IMR-90 (cell line): ENCODE data around the gene ZNF407. TPM values are rescaled to one million over a fixed set of nuclear protein-coding genes. Genes with fewer than 3 reads are reported as not detected.

Source experiments
- ATAC-seq: fragments of 200-7000 bp; cut with Tn5 transposase; 2 replicates; pipeline ENCODE4 v1.9.1; 2020; ENCODE audit warnings: low read depth, mild to moderate bottlenecking, moderate library complexity
- BruUV-seq: library from RNA; stranded (reverse); fragments of 400-500 nt; replicated peaks from 2 replicates; lab custom pipeline; 2021; lab: Mats Ljungman, UMichigan
- CTCF ChIA-PET: fragments of 300-600 bp; formaldehyde crosslinking; extraction: SDS; loops from one replicate; lab custom pipeline; 2021; ENCODE audit warnings: antibody characterized with exemption; lab: Yijun Ruan, JAX
- POLR2A ChIA-PET: fragments of 300-600 bp; sonication (Branson Sonifier 250); formaldehyde crosslinking; loops from one replicate; lab custom pipeline; 2022; ENCODE audit warnings: antibody characterized with exemption; ENCODE audit not compliant: unreplicated experiment; lab: Charles Lee
- DNase-seq: peaks from one replicate; pipeline ENCODE4 v3.0.0; 2013
- H2AFZ ChIP-seq: replicated peaks from 2 replicates; pipeline ENCODE3; 2013; ENCODE audit warnings: low read length, mild to moderate bottlenecking; ENCODE audit not compliant: poor library complexity
- H2AK5ac ChIP-seq: 2 replicates; pipeline ENCODE4 v1.6.1; 2013; ENCODE audit warnings: low read depth, low read length, inconsistent platforms
- H2AK9ac ChIP-seq: replicated peaks from 2 replicates; pipeline ENCODE3; 2013; ENCODE audit warnings: mild to moderate bottlenecking, low read depth, low read length, moderate library complexity; ENCODE audit not compliant: poor library complexity
- H2BK120ac ChIP-seq: 2 replicates; pipeline ENCODE4 v1.6.1; 2013; ENCODE audit warnings: low read depth, low read length, inconsistent platforms
- H2BK15ac ChIP-seq: 3 replicates; pipeline ENCODE4 v1.6.1; 2013; ENCODE audit warnings: low read depth, low read length, inconsistent platforms
- H2BK20ac ChIP-seq: 2 replicates; pipeline ENCODE4 v1.6.1; 2013; ENCODE audit warnings: low read depth, mild to moderate bottlenecking, inconsistent platforms, low read length, moderate library complexity
- H2BK5ac ChIP-seq: 2 replicates; pipeline ENCODE4 v1.6.1; 2013; ENCODE audit warnings: mild to moderate bottlenecking, low read depth, low read length, inconsistent platforms; ENCODE audit not compliant: poor library complexity, severe bottlenecking
- H3K14ac ChIP-seq: replicated peaks from 2 replicates; pipeline ENCODE4 v1.6.1; 2013; ENCODE audit warnings: low read depth, low read length, inconsistent platforms
- H3K18ac ChIP-seq: 2 replicates; pipeline ENCODE4 v1.6.1; 2013; ENCODE audit warnings: low read depth, low read length, control low read depth
- H3K23ac ChIP-seq: 2 replicates; pipeline ENCODE4 v1.6.1; 2013; ENCODE audit warnings: low read depth, low read length, inconsistent platforms
- H3K27ac ChIP-seq: 2 replicates; pipeline ENCODE4 v1.5.1; 2013; ENCODE audit warnings: mild to moderate bottlenecking, control low read depth, low read length; ENCODE audit not compliant: insufficient read depth
- H3K27me3 ChIP-seq: 2 replicates; pipeline ENCODE4 v1.6.1; 2013; ENCODE audit warnings: low read length; ENCODE audit not compliant: control insufficient read depth, insufficient read depth
- H3K36me3 ChIP-seq: 2 replicates; pipeline ENCODE4 v1.6.1; 2013; ENCODE audit warnings: low read length, mixed read lengths; ENCODE audit not compliant: control insufficient read depth, insufficient read depth
- H3K4ac ChIP-seq: 2 replicates; pipeline ENCODE4 v1.6.1; 2013; ENCODE audit warnings: low read depth, low read length, inconsistent platforms
- H3K4me1 ChIP-seq: 2 replicates; pipeline ENCODE4 v1.6.1; 2013; ENCODE audit warnings: low read length, mixed read lengths; ENCODE audit not compliant: control insufficient read depth, insufficient read depth
- H3K4me2 ChIP-seq: 2 replicates; pipeline ENCODE4 v1.6.1; 2013; ENCODE audit warnings: low read depth, mild to moderate bottlenecking, control low read depth, low read length, moderate library complexity
- H3K4me3 ChIP-seq: 2 replicates; pipeline ENCODE4 v1.5.1; 2013; ENCODE audit warnings: low read depth, mild to moderate bottlenecking, control low read depth, low read length, moderate library complexity; ENCODE audit not compliant: insufficient read depth
- H3K56ac ChIP-seq: 2 replicates; pipeline ENCODE4 v1.6.1; 2013; ENCODE audit warnings: low read length, inconsistent platforms; ENCODE audit not compliant: insufficient read depth; ENCODE audit errors: extremely low read depth
- H3K79me1 ChIP-seq, 2 experiments: 2 replicates each; pipeline ENCODE4 v1.6.1; 2013; ENCODE audit warnings: low read length in 2 of 2, inconsistent platforms in 1 of 2, low read depth in 1 of 2
- H3K9ac ChIP-seq: 2 replicates; pipeline ENCODE4 v1.6.1; 2013; ENCODE audit warnings: low read depth, low read length, control low read depth
- H3K9me1 ChIP-seq: 2 replicates; pipeline ENCODE4 v1.6.1; 2013; ENCODE audit warnings: low read length, inconsistent platforms; ENCODE audit not compliant: insufficient read depth
- H3K9me3 ChIP-seq: 2 replicates; pipeline ENCODE4 v1.6.1; 2013; ENCODE audit warnings: low read length; ENCODE audit not compliant: control insufficient read depth, insufficient read depth
- H4K20me1 ChIP-seq: 2 replicates; pipeline ENCODE4 v1.6.1; 2013; ENCODE audit warnings: low read length, inconsistent platforms; ENCODE audit not compliant: insufficient read depth
- H4K5ac ChIP-seq: 2 replicates; pipeline ENCODE4 v1.6.1; 2013; ENCODE audit warnings: mild to moderate bottlenecking, low read depth, low read length, control low read depth
- H4K8ac ChIP-seq, 2 experiments: 2 replicates each; pipeline ENCODE4 v1.6.1; 2013; ENCODE audit warnings: low read depth in 2 of 2, low read length in 2 of 2, control low read depth in 1 of 2, inconsistent platforms in 1 of 2
- H4K91ac ChIP-seq: 2 replicates; pipeline ENCODE4 v1.6.1; 2013; ENCODE audit warnings: low read depth, low read length, inconsistent platforms; ENCODE audit not compliant: insufficient read depth
- BHLHE40 ChIP-seq: fragments of 150-350 bp; IDR thresholded peaks from 2 replicates; pipeline ENCODE4 v1.6.1; 2016; ENCODE audit warnings: mild to moderate bottlenecking, low read depth, low read length
- CHD1 ChIP-seq: IDR thresholded peaks from 2 replicates; pipeline ENCODE4 v1.6.1; 2012; ENCODE audit warnings: low read depth, low read length, improper control_type of control experiment
- MAFK ChIP-seq: IDR thresholded peaks from 2 replicates; pipeline ENCODE4 v1.6.1; 2012; ENCODE audit warnings: low read depth, low read length, improper control_type of control experiment
- MAZ ChIP-seq: IDR thresholded peaks from 2 replicates; pipeline ENCODE4 v1.6.1; 2012; ENCODE audit warnings: low read depth, mild to moderate bottlenecking, low read length, improper control_type of control experiment, moderate library complexity, borderline replicate concordance
- MXI1 ChIP-seq: IDR thresholded peaks from 2 replicates; pipeline ENCODE4 v1.6.1; 2012; ENCODE audit warnings: low read depth, mild to moderate bottlenecking, low read length, moderate library complexity, borderline replicate concordance
- NFE2L2 ChIP-seq: fragments of 150-350 bp; IDR thresholded peaks from 2 replicates; pipeline ENCODE4 v1.6.1; 2016; ENCODE audit warnings: low read depth, mild to moderate bottlenecking, low read length
- RAD21 ChIP-seq: IDR thresholded peaks from 2 replicates; pipeline ENCODE4 v1.6.1; 2012; ENCODE audit warnings: low read length, improper control_type of control experiment
- RCOR1 ChIP-seq: IDR thresholded peaks from 2 replicates; pipeline ENCODE4 v1.6.1; 2012; ENCODE audit warnings: mild to moderate bottlenecking, low read length, improper control_type of control experiment; ENCODE audit not compliant: insufficient replicate concordance
- RFX5 ChIP-seq: IDR thresholded peaks from 2 replicates; pipeline ENCODE4 v1.8.0; 2012; ENCODE audit warnings: low read depth, mild to moderate bottlenecking, low read length, moderate library complexity
- WGBS, 2 experiments: methylation state at CpG; one replicate each; pipeline versions ENCODE4 v1.1.5 to v1.1.7; 2013; ENCODE audit warnings: missing lambda C conversion rate in 2 of 2; ENCODE audit not compliant: insufficient read length in 1 of 2; ENCODE audit errors: extremely low coverage in 2 of 2; 5-methylcytosine and 5-hydroxymethylcytosine counted together
- dilution Hi-C: fragments of 300-500 bp; cut with HindIII; formaldehyde crosslinking; loops from one replicate; pipeline ENCODE4 v1.14.3; 2018; ENCODE audit warnings: low sequenced_read_pairs; ENCODE audit not compliant: unreplicated experiment
- in situ Hi-C: fragments of 300-500 bp; cut with MboI; formaldehyde crosslinking; loops from 3 replicates; pipeline ENCODE4 v1.14.3; 2019; ENCODE audit warnings: low sequenced_read_pairs, inconsistent platforms, mixed read lengths
- intact Hi-C: fragments of 100-400 bp; cut with micrococcal nuclease; formaldehyde crosslinking; loops from 2 replicates; pipeline ENCODE4 v1.10.0; 2022
- polyA plus RNA-seq, 3 experiments: library from polyadenylated mRNA; depleted of rRNA; stranded (reverse); fragments of >200 nt; gene quantifications; 2 replicates each; pipeline ENCODE4 v1.2.3, GENCODE V29; 2012; ENCODE audit warnings: low replicate concordance in 1 of 3
- total RNA-seq: library from RNA; depleted of rRNA; stranded (reverse); fragments of >200 nt; gene quantifications from 2 replicates; pipeline ENCODE4 v1.2.3, GENCODE V29; 2012
- TF ChIP-seq, protein P1 (sequence below): fragments of 150-350 bp; IDR thresholded peaks from 2 replicates; pipeline ENCODE4 v1.6.1; 2016; ENCODE audit warnings: low read depth, mild to moderate bottlenecking, low read length, moderate library complexity, borderline replicate concordance
- TF ChIP-seq, protein P2 (sequence below): conservative IDR thresholded peaks from 2 replicates; pipeline ENCODE4 v1.5.1; 2012; ENCODE audit warnings: mild to moderate bottlenecking, low read depth, low read length, improper control_type of control experiment

The ZNF407 gene
- total and polyA plus RNA-seq, 2 of the 4 experiments (the other 2 are of a cell fraction), result 3.1 to 20.1 TPM

DNA sequence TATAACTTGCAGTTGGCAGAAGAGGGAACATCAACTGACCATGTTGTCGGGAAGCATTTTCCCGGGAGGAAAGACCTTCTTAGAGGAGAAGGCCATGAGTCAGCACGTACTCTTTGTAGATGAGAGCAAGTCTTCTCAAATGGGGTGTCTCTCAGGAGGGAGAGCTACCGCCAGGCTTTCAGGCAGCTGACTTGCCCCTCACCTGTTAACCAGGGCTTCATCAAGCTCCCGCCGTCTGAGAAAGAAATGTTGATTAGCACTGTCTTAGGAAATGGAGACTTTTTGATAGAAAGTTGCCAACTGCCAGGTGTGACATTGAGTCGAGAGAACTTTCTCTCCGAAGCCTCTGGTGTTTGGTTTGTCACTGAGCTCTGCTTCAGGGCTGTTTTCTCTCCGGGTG is 196.1 kb downstream of the ZNF407 start:
- no peak for TF ChIP-seq RFX5
- TF ChIP-seq NFE2L2, result no peak
- no peak for TF ChIP-seq RAD21
- TF ChIP-seq MXI1, result no peak
- TF ChIP-seq MAZ, result no peak
- no peak for TF ChIP-seq RCOR1
- no peak for TF ChIP-seq CHD1
- no peak for TF ChIP-seq MAFK
- TF ChIP-seq, protein P1, sequence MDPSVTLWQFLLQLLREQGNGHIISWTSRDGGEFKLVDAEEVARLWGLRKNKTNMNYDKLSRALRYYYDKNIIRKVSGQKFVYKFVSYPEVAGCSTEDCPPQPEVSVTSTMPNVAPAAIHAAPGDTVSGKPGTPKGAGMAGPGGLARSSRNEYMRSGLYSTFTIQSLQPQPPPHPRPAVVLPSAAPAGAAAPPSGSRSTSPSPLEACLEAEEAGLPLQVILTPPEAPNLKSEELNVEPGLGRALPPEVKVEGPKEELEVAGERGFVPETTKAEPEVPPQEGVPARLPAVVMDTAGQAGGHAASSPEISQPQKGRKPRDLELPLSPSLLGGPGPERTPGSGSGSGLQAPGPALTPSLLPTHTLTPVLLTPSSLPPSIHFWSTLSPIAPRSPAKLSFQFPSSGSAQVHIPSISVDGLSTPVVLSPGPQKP, result no peak
- TF ChIP-seq, protein P2, sequence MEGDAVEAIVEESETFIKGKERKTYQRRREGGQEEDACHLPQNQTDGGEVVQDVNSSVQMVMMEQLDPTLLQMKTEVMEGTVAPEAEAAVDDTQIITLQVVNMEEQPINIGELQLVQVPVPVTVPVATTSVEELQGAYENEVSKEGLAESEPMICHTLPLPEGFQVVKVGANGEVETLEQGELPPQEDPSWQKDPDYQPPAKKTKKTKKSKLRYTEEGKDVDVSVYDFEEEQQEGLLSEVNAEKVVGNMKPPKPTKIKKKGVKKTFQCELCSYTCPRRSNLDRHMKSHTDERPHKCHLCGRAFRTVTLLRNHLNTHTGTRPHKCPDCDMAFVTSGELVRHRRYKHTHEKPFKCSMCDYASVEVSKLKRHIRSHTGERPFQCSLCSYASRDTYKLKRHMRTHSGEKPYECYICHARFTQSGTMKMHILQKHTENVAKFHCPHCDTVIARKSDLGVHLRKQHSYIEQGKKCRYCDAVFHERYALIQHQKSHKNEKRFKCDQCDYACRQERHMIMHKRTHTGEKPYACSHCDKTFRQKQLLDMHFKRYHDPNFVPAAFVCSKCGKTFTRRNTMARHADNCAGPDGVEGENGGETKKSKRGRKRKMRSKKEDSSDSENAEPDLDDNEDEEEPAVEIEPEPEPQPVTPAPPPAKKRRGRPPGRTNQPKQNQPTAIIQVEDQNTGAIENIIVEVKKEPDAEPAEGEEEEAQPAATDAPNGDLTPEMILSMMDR, result no peak
- TF ChIP-seq BHLHE40, result no peak
- Histone ChIP-seq H3K4me3 (no peak overlapping the region), H2AK5ac (no peak overlapping the region), H2AFZ (no peak overlapping the region), H3K27ac (no peak overlapping the region), H3K9me1 (0 out of 2 replicates have a peak, but pooled peaks cover 3% of the 10 kb centered on the region), H3K14ac (no peak overlapping the region), H4K8ac (no peak overlapping the region), H3K18ac (no peak overlapping the region), H2BK15ac (peak overlapping the region; percentile 50; the same call in 1 of the 3 replicates), H3K27me3 (no peaks in the 10 kb centered on the region), H3K4me2 (no peak overlapping the region), H3K56ac (no peak overlapping the region), H2BK120ac (no peak overlapping the region), H3K9me3 (no peaks in the 10 kb centered on the region), H3K4me1 (peaks cover 6% of the 10 kb centered on the region; the same call in 1 of the 2 replicates), H3K79me1 (peaks cover 0 to 7% of the 10 kb centered on the region in 2 experiments; a peak in 1 of 4 replicates), H3K36me3 (no peaks in the 10 kb centered on the region), H4K20me1 (no peaks in the 10 kb centered on the region), H2BK5ac (no peak overlapping the region), H2AK9ac (no peak overlapping the region), H4K91ac (peak overlapping the region; percentile 15; the same call in 1 of the 2 replicates), H3K4ac (no peak overlapping the region), H2BK20ac (no peak overlapping the region), H3K9ac (no peak overlapping the region), H3K23ac (no peak overlapping the region), H4K5ac (no peak overlapping the region)
- 100% methylated on average over 3 of the region's 9 CpGs; no CpG with 5 or more reads in 1 of the 2 experiments for WGBS, 2 experiments
- ChIA-PET POLR2A (no interaction called here), CTCF (no interaction called here)
- no TSS peak for BruUV-seq
- in situ Hi-C loops (no loop called here), intact Hi-C loops (no loop called here), dilution Hi-C loops (no loop called here)
- no peak for DNase-seq
- ATAC-seq, result no peak
